NCI-H2029 (cell line): ENCODE results near the gene H6PD.

Experiments used
- DNase-seq: peaks from one replicate; lab custom pipeline; 2025; lab: John Stamatoyannopoulos, UW

H6PD gene

GRCh38 chr1:9241891-9242290 is 7.3 kb downstream of the H6PD start:
- no peak for DNase-seq

- no peak for DNase-seq
These were observed 7.9 kb downstream of the H6PD start for GRCh38 chr1:9242338-9242969.

GRCh38 chr1:9243066-9243739 is 8.6 kb downstream of the H6PD start:
- DNase-seq, result no peak

- no peak for DNase-seq
These were observed 10.1 kb downstream of the H6PD start for GRCh38 chr1:9244501-9245229.

DNA sequence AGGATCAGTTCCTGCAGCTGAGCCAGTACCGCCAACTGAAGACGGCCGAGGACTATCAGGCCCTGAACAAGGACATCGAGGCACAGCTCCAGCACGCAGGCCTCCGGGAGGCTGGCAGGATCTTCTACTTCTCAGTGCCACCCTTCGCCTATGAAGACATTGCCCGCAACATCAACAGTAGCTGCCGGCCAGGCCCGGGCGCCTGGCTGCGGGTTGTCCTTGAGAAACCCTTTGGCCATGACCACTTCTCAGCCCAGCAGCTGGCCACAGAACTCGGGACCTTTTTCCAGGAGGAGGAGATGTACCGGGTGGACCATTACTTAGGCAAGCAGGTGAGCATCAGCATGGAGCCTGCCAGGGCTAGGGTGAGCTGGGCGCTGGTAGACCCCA is 10.7 kb downstream of the H6PD start:
- DNase-seq, result no peak

- DNase-seq, result no peak
These were observed 11.1 kb downstream of the H6PD start for GRCh38 chr1:9245661-9246060.

DNA sequence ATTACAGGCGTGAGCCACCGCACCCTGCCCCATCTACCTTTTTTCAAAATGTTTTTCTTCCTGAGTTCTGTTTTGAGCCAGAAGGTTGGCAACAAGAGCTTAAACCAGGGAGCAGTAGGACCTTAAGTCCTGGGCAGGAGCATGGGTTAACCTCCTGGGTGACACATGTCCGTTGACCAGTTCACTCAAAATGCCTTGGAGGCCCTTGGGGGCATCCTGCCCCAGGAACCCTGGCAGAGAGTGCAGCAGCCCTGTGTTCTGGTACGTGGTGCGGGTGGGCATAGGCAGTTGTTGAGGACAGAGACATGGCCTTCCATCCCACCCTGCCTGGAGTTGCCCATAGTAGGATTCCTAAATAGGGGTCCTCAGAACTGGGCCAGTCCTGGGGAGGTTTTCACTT is 11.6 kb downstream of the H6PD start:
- DNase-seq, result no peak

- DNase-seq, result no peak
These were observed 12.5 kb downstream of the H6PD start for GRCh38 chr1:9246841-9247785.

GRCh38 chr1:9247894-9248293 is 13.3 kb downstream of the H6PD start:
- DNase-seq, result no peak

DNA sequence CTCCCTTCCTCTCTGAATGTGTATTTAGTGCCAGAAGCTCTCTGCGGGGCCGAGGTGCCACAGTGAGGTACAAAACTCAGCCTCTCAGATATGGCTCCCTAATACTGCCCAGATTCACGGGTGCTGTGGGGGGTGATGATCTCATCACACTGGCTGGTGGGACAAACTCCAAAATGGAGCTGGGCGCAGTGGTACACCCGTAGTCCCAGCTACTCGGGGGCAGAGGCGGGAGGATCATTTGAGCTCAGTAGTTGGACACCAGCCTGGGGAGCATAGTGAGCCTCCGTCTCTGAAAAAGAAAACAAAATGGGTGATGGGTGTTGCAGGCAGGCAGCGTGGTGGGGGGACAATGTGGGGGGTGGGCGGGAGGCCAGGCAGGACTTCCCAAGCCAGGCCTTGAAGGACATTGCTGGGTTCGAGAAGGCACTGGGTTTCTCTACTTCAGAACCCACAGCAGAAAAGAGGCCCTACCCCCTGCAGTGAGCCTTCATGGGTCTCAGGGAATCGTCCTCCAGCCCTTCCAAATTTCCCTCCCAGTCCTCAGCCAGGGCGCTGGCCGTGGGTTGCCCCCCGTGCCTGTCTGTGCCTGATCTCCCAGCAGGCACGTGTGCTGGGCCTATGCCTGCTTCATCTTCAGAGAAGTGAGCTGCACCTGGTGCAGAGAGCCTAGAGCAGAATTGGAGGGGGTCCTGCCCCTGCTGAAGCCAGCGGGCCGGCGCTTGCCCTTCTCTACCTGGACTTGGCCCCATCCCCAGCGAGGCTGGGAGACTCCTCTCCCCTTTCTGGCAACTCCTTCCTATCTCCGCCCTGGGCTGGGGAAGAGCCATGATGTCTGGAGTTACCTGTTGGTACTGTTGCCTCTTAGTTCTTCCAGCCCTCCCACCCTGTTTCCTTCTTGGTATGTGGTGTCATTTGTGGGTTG is 14.0 kb downstream of the H6PD start:
- no peak for DNase-seq

DNA sequence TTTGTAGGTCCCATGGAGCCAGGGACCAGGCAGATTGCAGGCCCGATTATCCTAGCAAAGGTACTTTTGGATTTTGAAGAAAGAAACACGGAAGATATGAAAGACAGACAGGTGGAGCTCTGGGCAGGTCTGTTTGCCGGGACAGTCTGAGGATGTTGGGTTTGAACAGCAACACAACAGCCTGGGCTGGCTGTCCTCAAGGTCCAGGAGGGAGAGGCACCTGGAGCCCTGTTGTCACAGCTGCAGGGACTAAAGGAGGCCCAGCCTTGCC is 14.6 kb downstream of the H6PD start:
- DNase-seq, result no peak

DNA sequence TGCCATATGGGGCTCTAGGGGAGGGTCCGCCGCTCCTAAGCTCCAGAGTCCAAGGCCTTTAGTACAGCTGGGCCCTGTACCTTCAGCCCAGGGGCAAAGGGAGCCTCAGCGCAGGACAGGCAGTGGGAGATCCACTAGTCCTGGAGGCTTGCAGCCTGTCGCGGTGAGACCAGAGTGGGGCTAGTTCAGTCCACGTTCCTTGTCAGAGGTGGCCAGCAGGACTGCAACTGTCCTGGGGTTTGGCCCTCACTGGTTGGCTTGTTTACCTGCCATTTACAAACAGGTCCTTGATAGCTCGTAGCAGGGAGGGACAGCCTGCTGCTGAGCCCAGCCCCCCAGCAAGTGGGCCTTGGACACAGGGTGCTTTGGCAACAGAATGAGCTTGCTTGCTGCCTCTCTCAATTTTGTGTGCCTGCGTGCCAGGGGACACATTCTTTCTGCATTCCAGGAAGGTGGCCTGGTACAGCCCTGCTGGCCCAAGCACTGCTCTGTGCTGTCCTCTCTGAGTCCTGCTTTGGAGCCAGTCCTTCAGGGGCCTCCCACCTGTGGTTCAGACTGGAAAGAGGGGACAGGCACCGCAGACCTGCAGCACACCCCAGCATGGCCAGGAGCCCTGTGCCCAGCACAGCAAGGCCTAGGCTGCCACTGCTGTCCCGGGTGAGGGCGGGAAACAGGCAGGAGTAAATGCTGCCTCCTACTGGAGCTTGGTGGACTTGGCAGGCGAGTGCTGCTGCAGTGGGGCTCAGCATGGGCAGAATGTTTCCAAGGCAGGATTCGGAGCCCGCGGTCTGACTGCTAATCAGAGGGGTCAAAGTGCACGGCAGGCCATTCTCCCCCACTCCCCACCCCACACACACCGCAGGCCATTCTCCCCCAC is 15.2 kb downstream of the H6PD start:
- no peak for DNase-seq

- no peak for DNase-seq
These were observed 16.1 kb downstream of the H6PD start for GRCh38 chr1:9250411-9251381.

DNA sequence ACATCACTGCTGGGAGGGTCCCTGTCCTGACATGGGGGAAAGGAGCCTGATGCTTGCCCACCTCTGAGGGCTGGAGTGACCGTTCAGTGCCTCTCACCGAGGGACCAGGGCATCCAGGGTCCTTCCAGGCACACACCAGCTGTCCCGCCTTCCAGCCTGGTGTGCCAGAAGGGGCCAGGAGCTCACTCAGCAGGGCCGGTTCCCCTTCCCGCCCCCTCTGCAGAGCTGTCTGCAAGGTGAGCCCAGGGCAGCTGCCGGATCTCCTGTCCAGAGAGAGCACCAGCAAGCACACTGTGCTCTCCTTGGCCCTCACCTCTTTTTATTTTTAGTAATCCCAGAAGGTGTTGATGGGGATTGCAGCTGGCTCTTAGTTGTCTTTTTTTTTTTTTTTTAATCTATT is 16.9 kb downstream of the H6PD start:
- DNase-seq, result no peak

DNA sequence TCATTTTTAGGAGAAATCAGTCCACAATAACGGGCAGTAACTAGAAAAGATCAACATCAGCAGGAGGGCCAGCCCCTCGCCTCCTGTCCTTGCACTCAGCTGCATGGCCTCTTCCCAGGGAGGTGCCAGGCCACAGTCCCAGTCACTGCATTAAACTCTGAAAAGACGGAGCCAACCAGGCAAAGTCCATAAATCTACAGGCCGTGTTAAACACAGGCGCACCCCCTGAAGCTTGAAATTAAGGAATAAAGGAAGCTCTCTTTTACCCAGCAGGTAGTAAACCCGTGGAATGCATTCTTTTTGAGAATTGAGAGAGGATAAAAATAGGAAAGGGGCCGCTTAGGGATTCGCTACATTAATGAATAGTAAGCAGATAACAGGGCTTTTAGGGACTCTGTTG is 18.4 kb downstream of the H6PD start:
- no peak for DNase-seq

- DNase-seq, result no peak
These were observed 19.0 kb downstream of the H6PD start for GRCh38 chr1:9253453-9254105.

DNA sequence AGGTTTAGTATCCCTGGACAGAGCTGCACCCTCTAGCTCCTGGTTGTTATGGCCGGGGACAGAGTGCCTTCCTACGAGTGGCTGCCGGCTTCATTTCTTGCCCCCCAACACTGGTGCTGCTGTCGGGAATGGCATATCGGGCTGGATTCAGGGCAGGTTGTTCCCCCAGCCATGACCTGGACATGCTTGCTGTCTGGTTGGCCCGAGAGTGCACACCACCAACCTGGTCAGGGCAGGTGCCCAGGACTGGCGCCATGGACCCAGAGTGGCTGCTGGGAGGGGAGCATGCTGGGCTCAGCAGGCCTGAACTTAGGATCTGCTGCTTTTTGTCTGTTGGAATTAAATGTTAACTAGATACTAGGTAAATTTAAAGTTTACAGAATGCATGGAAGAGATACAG is 21.8 kb downstream of the H6PD start:
- DNase-seq, result no peak

GRCh38 chr1:9257851-9258250 is 23.3 kb downstream of the H6PD start:
- DNase-seq, result no peak

GRCh38 chr1:9258629-9259028 is 24.1 kb downstream of the H6PD start:
- no peak for DNase-seq
